HCT116 (cell line): Measurements from ENCODE around the gene MADD. TPM values are rescaled to one million over a fixed set of nuclear protein-coding genes. Genes with fewer than 3 reads are reported as not detected.

Experiments used
- ATAC-seq: fragments of 200-7000 bp; cut with Tn5 transposase; 2 replicates; pipeline ENCODE4 v1.9.1; 2020; ENCODE audit warnings: mild to moderate bottlenecking, moderate library complexity
- Bru-seq: library from RNA; stranded (reverse); fragments of 400-500 nt; gene quantifications from one replicate; lab custom pipeline; 2021; lab: Mats Ljungman, UMichigan
- BruChase-seq, 2 experiments: library from RNA; stranded (reverse); fragments of 400-500 nt; gene quantifications; one replicate each; lab custom pipeline; 2021; lab: Mats Ljungman, UMichigan
- BruUV-seq: library from RNA; stranded (reverse); fragments of 400-500 nt; replicated peaks from 2 replicates; lab custom pipeline; 2021; lab: Mats Ljungman, UMichigan
- CTCF ChIA-PET: fragments of 300-600 bp; sonication (Branson Sonifier 250); formaldehyde crosslinking; loops from one replicate; lab custom pipeline; 2021; ENCODE audit warnings: antibody characterized with exemption; lab: Charles Lee
- POLR2A ChIA-PET: fragments of 300-600, 350-600 bp; sonication (Branson Sonifier 250); formaldehyde crosslinking; loops from one replicate; lab custom pipeline; 2021; ENCODE audit warnings: antibody characterized with exemption; lab: Charles Lee
- RAD21 ChIA-PET, 2 experiments: fragments of 300-600 bp; sonication (Branson Sonifier 250); formaldehyde crosslinking; loops; one replicate each; lab custom pipeline; 2023; ENCODE audit warnings: low total read pairs in 2 of 2; ENCODE audit not compliant: uncharacterized antibody in 2 of 2, unreplicated experiment in 2 of 2, low non-redundant PET in 1 of 2; lab: Charles Lee
- DNase-seq: peaks from one replicate; pipeline ENCODE4 v3.0.0-alpha.2; 2010; ENCODE audit warnings: low read depth, low spot score
- H2AFZ ChIP-seq: fragments of 200-600 bp; shearing (Covaris generic), sonication (generic); 2 replicates; pipeline ENCODE4 v1.6.1; 2017; ENCODE audit warnings: low read depth, mixed run types, mixed read lengths, antibody characterized with exemption, low read length; ENCODE audit not compliant: poor library complexity, severe bottlenecking
- H3K27ac ChIP-seq: 2 replicates; pipeline ENCODE4 v1.5.1; 2012; ENCODE audit warnings: low read depth, low read length
- H3K27me3 ChIP-seq: fragments of 200-600 bp; sonication (generic); 2 replicates; pipeline ENCODE4 v1.6.1; 2016; ENCODE audit warnings: mixed run types, low read length, mixed read lengths; ENCODE audit not compliant: insufficient read depth
- H3K36me3 ChIP-seq, 2 experiments: fragments of 200-500 bp in 1 of 2; fragments of 200-600 bp in 1 of 2; sonication (Bioruptor generic) in 1 of 2; sonication (generic) in 1 of 2; 2 replicates each; pipeline versions ENCODE4 v1.5.1 to v1.6.1; 2014 to 2016; ENCODE audit warnings: low read length in 2 of 2, inconsistent platforms in 1 of 2, mixed read lengths in 1 of 2, mixed run types in 1 of 2; ENCODE audit not compliant: insufficient read depth in 2 of 2, control insufficient read depth in 1 of 2
- H3K4me1 ChIP-seq, 2 experiments: fragments of 200-600 bp in 1 of 2; sonication (generic) in 1 of 2; 2 replicates each; pipeline versions ENCODE4 v1.5.1 to v1.6.1; 2012 to 2017; ENCODE audit warnings: low read length in 2 of 2, inconsistent platforms in 1 of 2, mild to moderate bottlenecking in 1 of 2, mixed read lengths in 1 of 2, mixed run types in 1 of 2, moderate library complexity in 1 of 2; ENCODE audit not compliant: insufficient read depth in 2 of 2, control insufficient read depth in 1 of 2
- H3K4me2 ChIP-seq: fragments of 200-600 bp; sonication (generic); 2 replicates; pipeline ENCODE4 v1.6.1; 2017; ENCODE audit warnings: mixed run types, low read length, mixed read lengths
- H3K4me3 ChIP-seq, 2 experiments: fragments of 200-600 bp in 1 of 2; sonication (generic) in 1 of 2; replicated peaks in 1 of 2; 2 replicates each; pipeline ENCODE4 v1.5.1; 2011 to 2016; ENCODE audit warnings: low read length in 2 of 2, control low read depth in 1 of 2, low read depth in 1 of 2, mild to moderate bottlenecking in 1 of 2, mixed read lengths in 1 of 2, mixed run types in 1 of 2
- H3K79me2 ChIP-seq: fragments of 200-600 bp; sonication (generic); 2 replicates; pipeline ENCODE4 v1.6.1; 2017; ENCODE audit warnings: mild to moderate bottlenecking, mixed run types, low read length, moderate library complexity, mixed read lengths; ENCODE audit not compliant: insufficient read depth
- H3K9ac ChIP-seq: fragments of 200-600 bp; sonication (generic); 2 replicates; pipeline ENCODE4 v1.6.1; 2016; ENCODE audit warnings: low read length, mixed read lengths
- H3K9me2 ChIP-seq: fragments of 200-600 bp; sonication (generic), shearing (Covaris generic); 2 replicates; pipeline ENCODE4 v1.6.1; 2017; ENCODE audit warnings: mixed run types, mild to moderate bottlenecking, moderate library complexity; ENCODE audit not compliant: insufficient read depth
- H3K9me3 ChIP-seq, 2 experiments: fragments of 200-500 bp in 1 of 2; fragments of 200-600 bp in 1 of 2; sonication (Bioruptor generic) in 1 of 2; sonication (generic) in 1 of 2; 2 replicates each; pipeline ENCODE4 v1.6.1; 2014 to 2017; ENCODE audit warnings: low read length in 2 of 2, mixed read lengths in 2 of 2, inconsistent platforms in 1 of 2, low read depth in 1 of 2, mild to moderate bottlenecking in 1 of 2, mixed run types in 1 of 2, moderate library complexity in 1 of 2; ENCODE audit not compliant: control insufficient read depth in 1 of 2, insufficient read depth in 1 of 2
- H4K20me1 ChIP-seq: fragments of 200-600 bp; sonication (generic), shearing (Covaris generic); 2 replicates; pipeline ENCODE4 v1.6.1; 2017; ENCODE audit warnings: mixed run types, mild to moderate bottlenecking, moderate library complexity; ENCODE audit not compliant: insufficient read depth
- CEBPB ChIP-seq: IDR thresholded peaks from 2 replicates; pipeline ENCODE4 v1.6.1; 2012; ENCODE audit warnings: low read depth
- EZH2phosphoT487 ChIP-seq: fragments of 200-600 bp; IDR thresholded peaks from 2 replicates; pipeline ENCODE4 v1.6.1; 2018; ENCODE audit warnings: antibody characterized with exemption, borderline replicate concordance
- FOSL1 ChIP-seq: IDR thresholded peaks from 2 replicates; pipeline ENCODE4 v1.6.1; 2012; ENCODE audit warnings: low read depth
- JUND ChIP-seq: IDR thresholded peaks from 2 replicates; pipeline ENCODE4 v1.6.1; 2012
- MAX ChIP-seq: IDR thresholded peaks from 2 replicates; pipeline ENCODE4 v1.6.1; 2012
- POLR2A ChIP-seq: IDR thresholded peaks from 2 replicates; pipeline ENCODE4 v1.7.0; 2011; ENCODE audit warnings: borderline replicate concordance; ENCODE audit not compliant: insufficient read depth, insufficient read length; ENCODE audit errors: extremely low read depth
- POLR2AphosphoS5 ChIP-seq: IDR thresholded peaks from 2 replicates; pipeline ENCODE4 v1.6.1; 2011; ENCODE audit warnings: mild to moderate bottlenecking, low read depth, low read length, moderate library complexity
- RAD21 ChIP-seq: IDR thresholded peaks from 2 replicates; pipeline ENCODE4 v1.6.1; 2012; ENCODE audit warnings: low read depth, mild to moderate bottlenecking
- SIN3A ChIP-seq: IDR thresholded peaks from 2 replicates; pipeline ENCODE4 v1.6.1; 2012; ENCODE audit warnings: low read depth
- ZFX ChIP-seq: fragments of 450-650 bp; IDR thresholded peaks from 2 replicates; pipeline ENCODE4 v1.6.1; 2017
- intact Hi-C: fragments of 100-400 bp; cut with micrococcal nuclease; formaldehyde crosslinking; loops from 2 replicates; pipeline ENCODE4 v1.10.0; 2022
- long read RNA-seq: library from polyadenylated mRNA; unstranded; transcript quantifications from one replicate; pipeline ENCODE4 v2.0.0, GENCODE V29; 2021; ENCODE audit not compliant: unreplicated experiment
- polyA plus RNA-seq: library from polyadenylated mRNA; unstranded; fragments of >200 nt; gene quantifications from 2 replicates; pipeline ENCODE4 v1.2.1, GENCODE V29; 2012; ENCODE audit warnings: missing spikeins
- total RNA-seq: library from RNA; stranded (reverse); gene quantifications from one replicate; pipeline ENCODE4 v1.2.1, GENCODE V29; 2021; ENCODE audit not compliant: unreplicated experiment

The MADD gene
- 37.1 TPM for total RNA-seq
- polyA plus RNA-seq = 28.7 and 30.1 TPM in 2 replicates
- percentile 62 among the genes with signal in this experiment for Bru-seq, nascent RNA
- BruChase-seq, experiment 1, labeled RNA remaining after a 6-hour chase = percentile 78 among the genes with signal in this experiment
- BruChase-seq, experiment 2, labeled RNA remaining after a 2-hour chase = percentile 76 among the genes with signal in this experiment
- long read RNA-seq, partial matches to known transcripts = 25 of 45 reads
- long read RNA-seq, other reads (novel, unspliced or antisense) = 18 of 45 reads

DNA sequence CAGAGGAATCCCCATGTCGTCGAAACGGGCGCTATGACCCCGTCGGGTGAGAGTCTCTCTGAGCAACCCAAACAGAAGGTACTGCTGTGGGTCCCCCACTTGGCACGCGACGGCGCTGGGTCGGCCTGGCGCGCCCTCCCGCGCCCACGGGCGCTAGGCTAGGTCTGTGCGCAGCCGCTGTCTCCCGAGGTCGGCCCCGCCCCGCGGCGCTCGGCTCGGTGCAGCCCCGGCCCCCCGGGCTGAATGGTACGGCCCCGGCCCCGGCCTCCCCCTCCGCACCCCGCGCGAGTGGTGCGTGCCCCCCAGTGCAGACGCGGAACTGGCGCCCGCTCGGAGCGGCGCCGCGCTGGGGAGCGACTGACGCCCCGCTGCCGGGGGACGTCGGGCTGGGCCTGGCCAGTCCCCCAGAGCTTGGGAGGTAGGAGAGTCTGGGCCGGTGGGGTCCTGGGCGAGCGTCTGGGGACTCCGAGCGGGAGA lies at the start of gene MADD:
MADD (plus strand) TSS at position 305 of the 477 bp plus-strand sequence.
- Histone ChIP-seq H3K79me2 (peaks cover 37% of the 10 kb centered on the region), H3K36me3 (0 out of 4 replicates have a peak, but pooled peaks cover 0 to 2% of the 10 kb centered on the region in 2 experiments), H4K20me1 (no peaks in the 10 kb centered on the region), H3K4me2 (peak within 1 kb of the TSS; percentile 83), H3K9me3 (no peaks in the 10 kb centered on the region), H3K9ac (peak within 1 kb of the TSS; percentile 78), H2AFZ (peak within 1 kb of the TSS; percentile 24)
- ChIA-PET CTCF (interaction anchor here (1.4 kb wide), 1 partner anchor 21 kb away, joined by 3 read pairs; no protein-coding TSS in a partner anchor), RAD21 (no interaction called here)
- intact Hi-C loops = loop anchor here (2.0 kb wide), 2 partner anchors 85 to 139 kb away; partner anchors contain the start of gene SLC39A13
- TF ChIP-seq SIN3A (0 out of 2 replicates have a peak, but pooled peaks have one; percentile 20), CEBPB (no peak), ZFX (0 out of 2 replicates have a peak, but pooled peaks have one; percentile 26), JUND (0 out of 2 replicates have a peak, but pooled peaks have one; percentile 14), POLR2AphosphoS5 (peak; percentile 79), POLR2A (peak; percentile 52), MAX (peak; percentile 29; the same call in 1 of the 2 replicates), RAD21 (no peak), EZH2phosphoT487 (no peak), FOSL1 (no peak)
- TF ChIP-seq, all 23 proteins: peak for 6
- H3K4me1 ChIP-seq = peaks cover 21 to 42% of the 10 kb centered on the region in 2 experiments
- DNase-seq (peak; percentile 55), ATAC-seq (peak; percentile 88)
- BruUV-seq = no TSS peak
- H3K27ac ChIP-seq = peak within 1 kb of the TSS; percentile 89
- peak within 1 kb of the TSS; percentile 59 to 76 for H3K4me3 ChIP-seq
- POLR2A ChIA-PET = no interaction called here
- no peaks in the 10 kb centered on the region for H3K27me3 ChIP-seq
- no peaks in the 10 kb centered on the region for H3K9me2 ChIP-seq
